ENCODE measurements around the gene TCOF1.

Gene TCOF1

DNA sequence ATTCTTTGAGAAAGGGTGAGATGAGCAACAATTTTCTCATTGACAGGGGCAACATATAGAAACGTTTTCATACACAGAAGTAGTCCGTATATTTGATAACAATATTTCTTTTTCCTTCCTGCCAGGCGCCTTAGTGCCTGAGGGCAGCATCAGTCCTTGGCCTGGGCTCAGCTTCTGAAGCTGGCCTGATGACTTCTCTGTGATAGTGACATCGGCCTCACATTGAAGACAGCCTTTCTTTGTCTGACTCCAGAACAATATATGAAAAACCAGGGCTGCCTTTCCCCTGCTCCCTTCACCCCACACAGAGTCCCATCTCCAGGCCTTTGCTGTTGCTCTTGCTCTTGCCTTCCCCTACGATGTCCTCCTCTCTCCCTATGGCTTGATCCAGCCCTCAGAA, 24.1 kb upstream of the TCOF1 start:
- H3K27ac ChIP-seq = no peak overlapping the region
- TF ChIP-seq, protein P1, sequence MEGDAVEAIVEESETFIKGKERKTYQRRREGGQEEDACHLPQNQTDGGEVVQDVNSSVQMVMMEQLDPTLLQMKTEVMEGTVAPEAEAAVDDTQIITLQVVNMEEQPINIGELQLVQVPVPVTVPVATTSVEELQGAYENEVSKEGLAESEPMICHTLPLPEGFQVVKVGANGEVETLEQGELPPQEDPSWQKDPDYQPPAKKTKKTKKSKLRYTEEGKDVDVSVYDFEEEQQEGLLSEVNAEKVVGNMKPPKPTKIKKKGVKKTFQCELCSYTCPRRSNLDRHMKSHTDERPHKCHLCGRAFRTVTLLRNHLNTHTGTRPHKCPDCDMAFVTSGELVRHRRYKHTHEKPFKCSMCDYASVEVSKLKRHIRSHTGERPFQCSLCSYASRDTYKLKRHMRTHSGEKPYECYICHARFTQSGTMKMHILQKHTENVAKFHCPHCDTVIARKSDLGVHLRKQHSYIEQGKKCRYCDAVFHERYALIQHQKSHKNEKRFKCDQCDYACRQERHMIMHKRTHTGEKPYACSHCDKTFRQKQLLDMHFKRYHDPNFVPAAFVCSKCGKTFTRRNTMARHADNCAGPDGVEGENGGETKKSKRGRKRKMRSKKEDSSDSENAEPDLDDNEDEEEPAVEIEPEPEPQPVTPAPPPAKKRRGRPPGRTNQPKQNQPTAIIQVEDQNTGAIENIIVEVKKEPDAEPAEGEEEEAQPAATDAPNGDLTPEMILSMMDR (IDR thresholded peaks at IDR 0.05) = no peak
- TF ChIP-seq ZFX (IDR thresholded peaks at IDR 0.05; ENCODE audit: borderline replicate concordance) = no peak

DNA sequence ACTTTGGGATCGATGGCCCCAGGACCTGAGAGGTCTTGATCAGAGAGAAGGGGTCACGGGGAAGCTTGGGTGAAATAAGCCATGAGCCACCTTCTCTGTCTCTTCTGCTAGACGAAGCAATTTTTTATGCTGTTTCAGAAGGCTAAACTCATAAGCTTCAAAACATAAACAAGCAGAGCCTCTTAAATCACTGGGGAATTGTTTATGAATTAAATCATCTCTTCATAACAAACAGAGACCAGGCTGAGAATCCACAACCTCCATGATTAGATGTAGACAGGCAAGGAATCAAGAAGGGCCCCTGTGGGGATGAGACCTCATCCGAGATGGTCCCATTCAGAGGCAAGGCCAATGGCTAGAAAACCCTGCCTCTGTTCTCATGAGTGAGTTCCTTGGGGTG, 21.7 kb upstream of the TCOF1 start:
- no peak overlapping the region for H3K27ac ChIP-seq
- TF ChIP-seq, protein P1 (IDR thresholded peaks at IDR 0.05) = no peak
- no peak for TF ChIP-seq ZFX (IDR thresholded peaks at IDR 0.05; ENCODE audit: borderline replicate concordance)

DNA sequence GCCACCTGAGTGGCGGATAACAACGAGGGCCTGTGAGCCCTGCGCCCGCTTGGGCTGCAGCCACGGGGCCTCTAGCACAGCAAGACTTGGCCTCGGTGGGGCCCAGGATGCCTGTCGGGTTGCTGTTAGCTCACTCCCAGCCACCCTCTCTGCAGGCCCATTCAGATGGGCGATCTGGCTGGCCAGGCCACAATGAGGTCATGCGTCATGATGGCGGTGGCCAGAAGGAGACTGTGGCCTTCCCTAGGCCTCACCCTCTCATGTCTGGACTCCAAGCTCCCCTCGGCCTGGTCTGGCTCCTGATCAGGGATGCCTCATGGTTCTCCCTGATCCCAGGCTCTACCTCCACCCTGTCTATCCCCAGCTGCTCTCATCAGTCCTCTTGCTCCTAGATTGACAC, 19.0 kb upstream of the TCOF1 start:
- TF ChIP-seq, protein P1 (IDR thresholded peaks at IDR 0.05) = no peak
- TF ChIP-seq ZFX (IDR thresholded peaks at IDR 0.05; ENCODE audit: borderline replicate concordance) = no peak
- no peak overlapping the region for H3K27ac ChIP-seq

DNA sequence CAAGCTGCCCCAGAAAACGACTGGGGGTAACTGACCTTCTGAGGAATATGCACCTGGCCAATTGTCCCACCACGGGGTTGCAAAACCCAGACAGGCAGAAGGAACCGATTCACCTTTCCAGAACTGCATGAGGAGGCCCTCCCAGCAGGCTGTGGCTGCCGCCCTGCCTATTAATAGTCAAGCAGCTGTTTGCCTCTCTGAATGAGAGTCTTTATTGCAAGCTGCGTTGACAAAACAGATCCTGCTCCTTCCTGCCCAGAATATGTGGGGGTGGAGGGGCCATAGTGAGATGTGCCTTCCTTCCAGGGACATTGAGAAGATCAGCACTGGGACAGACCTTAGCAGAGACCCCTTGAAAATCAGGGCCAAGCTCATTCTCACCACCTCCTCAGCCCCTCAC, 18.3 kb upstream of the TCOF1 start:
- no peak overlapping the region for H3K27ac ChIP-seq
- no peak for TF ChIP-seq ZFX (IDR thresholded peaks at IDR 0.05; ENCODE audit: borderline replicate concordance)
- TF ChIP-seq, protein P1 (IDR thresholded peaks at IDR 0.05) = no peak

DNA sequence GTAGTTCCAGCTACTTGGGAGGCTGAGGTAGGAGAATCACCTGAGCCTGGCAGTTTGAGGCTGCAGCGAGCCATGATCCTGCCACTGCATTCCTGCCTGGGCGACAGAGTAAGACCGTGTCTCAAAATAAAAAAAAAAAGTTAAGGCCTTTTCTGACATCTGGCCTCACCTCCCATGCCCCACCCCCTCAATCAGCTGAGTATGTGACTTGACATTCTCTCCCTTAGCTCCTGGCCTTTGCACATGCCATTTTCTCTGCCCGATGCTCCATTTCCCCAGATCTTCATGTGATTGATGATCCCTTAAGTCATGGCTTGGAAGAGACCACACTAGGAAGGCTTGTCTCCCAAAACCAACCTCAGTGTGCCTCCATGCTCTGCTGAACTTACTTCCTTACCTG, 17.7 kb upstream of the TCOF1 start:
- no peak overlapping the region for H3K27ac ChIP-seq
- TF ChIP-seq ZFX (IDR thresholded peaks at IDR 0.05; ENCODE audit: borderline replicate concordance) = no peak
- TF ChIP-seq, protein P1 (IDR thresholded peaks at IDR 0.05) = no peak

DNA sequence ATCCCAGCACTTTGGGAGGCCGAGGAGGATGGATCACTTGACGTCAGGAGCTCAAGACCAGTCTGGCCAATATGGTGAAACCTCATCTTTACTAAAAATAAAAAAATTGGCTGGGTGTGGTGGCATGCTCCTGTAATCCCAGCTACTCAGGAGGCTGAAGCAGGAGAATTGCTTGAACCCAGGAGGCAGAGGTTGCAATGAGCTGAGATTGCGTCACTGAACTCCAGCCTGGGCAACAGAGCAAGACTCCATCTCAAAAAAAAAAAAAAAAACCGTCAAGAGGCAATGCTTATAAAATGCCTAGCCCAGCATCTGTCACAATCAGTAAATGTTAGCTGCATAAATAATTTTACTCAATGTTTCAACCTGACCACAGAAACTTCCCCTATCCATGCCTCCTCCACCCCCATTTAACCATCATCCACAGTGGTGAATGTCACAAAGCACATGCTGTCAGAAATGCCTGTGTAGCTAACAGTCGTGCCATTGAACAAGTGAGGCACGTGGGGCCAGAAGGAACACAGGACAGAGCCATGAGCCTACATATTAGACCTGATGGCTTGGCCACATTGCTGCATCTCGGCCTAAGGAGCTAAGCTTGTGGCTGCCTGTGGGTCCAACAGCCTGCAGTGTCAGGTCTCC, 16.8 kb upstream of the TCOF1 start:
- H3K27ac ChIP-seq = no peak overlapping the region

DNA sequence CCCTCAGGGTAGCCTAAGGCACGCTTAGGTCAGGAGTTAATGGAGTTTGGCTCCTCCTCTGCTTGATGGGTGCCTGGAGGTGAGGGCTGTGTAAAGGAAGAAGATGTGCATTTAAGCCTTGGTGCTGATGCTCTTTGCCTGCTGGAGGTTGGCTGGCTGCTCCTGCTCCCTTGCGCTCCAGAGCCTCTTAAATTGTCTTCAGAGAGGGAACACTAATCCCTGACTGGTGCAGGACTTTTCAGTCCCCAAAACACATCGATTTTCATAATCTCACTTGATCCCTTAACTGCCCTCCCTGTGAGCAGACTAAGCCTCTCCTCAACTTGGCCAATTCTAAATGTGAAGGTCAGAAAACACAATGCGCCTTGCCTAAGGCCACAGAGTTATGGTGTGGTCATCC, 16.2 kb upstream of the TCOF1 start:
- no peak for TF ChIP-seq ZFX (IDR thresholded peaks at IDR 0.05; ENCODE audit: borderline replicate concordance)
- TF ChIP-seq, protein P1 (IDR thresholded peaks at IDR 0.05) = no peak

More for the DNA sequence above, 16.8 kb upstream of the TCOF1 start:
- TF ChIP-seq, protein P1 (IDR thresholded peaks at IDR 0.05) = no peak
- no peak for TF ChIP-seq ZFX (IDR thresholded peaks at IDR 0.05; ENCODE audit: borderline replicate concordance)

More for the DNA sequence above, 16.2 kb upstream of the TCOF1 start:
- H3K27ac ChIP-seq = no peak overlapping the region
